Aorta (tissue), 5 donors: ENCODE measurements around the gene FOXK1. TPM values are rescaled to one million over a fixed set of nuclear protein-coding genes. Genes with fewer than 3 reads are reported as not detected.

Experiments used
- ATAC-seq: fragments of 200-7000 bp; cut with Tn5 transposase; one replicate; pipeline ENCODE4 v1.9.1; 2022; ENCODE audit warnings: moderate library complexity; ENCODE audit not compliant: low FRiP score
- DNase-seq, 2 donors: peaks; one replicate each; pipeline ENCODE4 v3.0.0-alpha.2; 2020
- H3K27ac ChIP-seq, 2 donors: one replicate each; pipeline ENCODE4 v1.5.1; 2013; ENCODE audit warnings: low read length in 2 of 2, mild to moderate bottlenecking in 2 of 2, moderate library complexity in 2 of 2, control low read depth in 1 of 2, inconsistent platforms in 1 of 2, low read depth in 1 of 2
- H3K27me3 ChIP-seq, 2 donors: one replicate each; pipeline ENCODE4 v1.6.1; 2013; ENCODE audit warnings: control low read depth in 1 of 2, low read length in 1 of 2, mild to moderate bottlenecking in 1 of 2, moderate library complexity in 1 of 2; ENCODE audit not compliant: insufficient read depth in 2 of 2, control insufficient read depth in 1 of 2
- H3K36me3 ChIP-seq, 2 donors: one replicate each; pipeline ENCODE4 v1.6.1; 2013; ENCODE audit warnings: control low read depth in 1 of 2, low read length in 1 of 2, mild to moderate bottlenecking in 1 of 2; ENCODE audit not compliant: insufficient read depth in 2 of 2, control insufficient read depth in 1 of 2
- H3K4me1 ChIP-seq, 2 donors: one replicate each; pipeline ENCODE4 v1.6.1; 2013; ENCODE audit warnings: low read length in 2 of 2, control low read depth in 1 of 2, mild to moderate bottlenecking in 1 of 2, moderate library complexity in 1 of 2; ENCODE audit not compliant: insufficient read depth in 2 of 2, control insufficient read depth in 1 of 2
- H3K4me3 ChIP-seq, 2 donors: one replicate each; pipeline ENCODE4 v1.5.1; 2013; ENCODE audit warnings: low read length in 2 of 2, control low read depth in 1 of 2, mild to moderate bottlenecking in 1 of 2
- H3K9me3 ChIP-seq: one replicate; pipeline ENCODE4 v1.6.1; 2013; ENCODE audit warnings: mild to moderate bottlenecking, low read length; ENCODE audit not compliant: control insufficient read depth
- WGBS, 2 donors: extraction: QIAGEN DNeasy Blood & Tissue Kit; methylation state at CpG; one replicate each; pipeline ENCODE4 v1.1.7; 2013; 5-methylcytosine and 5-hydroxymethylcytosine counted together
- intact Hi-C, 2 donors: fragments of 100-400 bp; cut with DNase I; formaldehyde crosslinking; loops; one replicate each; pipeline versions ENCODE4 v1.14.2 to v1.15.0; 2022
- polyA plus RNA-seq, 2 donors: library from polyadenylated mRNA; stranded (reverse); fragments of 200-250 nt; gene quantifications; one replicate each; pipeline ENCODE4 v1.2.3, GENCODE V29; 2013
- total RNA-seq, 2 donors: library from RNA; stranded (reverse); fragmentation: NEBNext Ultra II Directional; extraction: Animal tissue kit (Norgen Biotek cat#: 25700); gene quantifications; one replicate each; pipeline ENCODE4 v1.2.1, GENCODE V29; 2021
- donor health status: healthy with polysubstance abuse.
- donor health status: Bipolar disorder and iron deficiency.
- donor health status: DM: no; HTN: no; CAD: no.
- donor health status: DM: no; HTN: no; CAD: no.
- donor health status: DM: yes; HTN: yes; CAD: no.

FOXK1 gene
- total and polyA plus RNA-seq, 4 donors: 5.1 to 47.5 (median 25.1) TPM

GRCh38 chr7:4726566-4726965, 44.5 kb downstream of the FOXK1 start:
- Histone ChIP-seq H3K27me3 (no peaks in the 10 kb centered on the region), H3K9me3 (no peaks in the 10 kb centered on the region), H3K36me3 (no peaks in the 10 kb centered on the region), H3K4me1 (no peaks in the 10 kb centered on the region), H3K27ac (peak overlapping the region in 1 of 2 donors; percentile 43), H3K4me3 (no peak overlapping the region)
- DNase-seq (no peak), ATAC-seq (no peak)
- intact Hi-C loops: loop anchor here in 1 of 2 donors (5.0 kb wide), 1 partner anchor 34 kb away; no protein-coding TSS in a partner anchor
- WGBS, 2 donors: 92 to 94% methylated on average over 9 of the region's 9 CpGs

DNA sequence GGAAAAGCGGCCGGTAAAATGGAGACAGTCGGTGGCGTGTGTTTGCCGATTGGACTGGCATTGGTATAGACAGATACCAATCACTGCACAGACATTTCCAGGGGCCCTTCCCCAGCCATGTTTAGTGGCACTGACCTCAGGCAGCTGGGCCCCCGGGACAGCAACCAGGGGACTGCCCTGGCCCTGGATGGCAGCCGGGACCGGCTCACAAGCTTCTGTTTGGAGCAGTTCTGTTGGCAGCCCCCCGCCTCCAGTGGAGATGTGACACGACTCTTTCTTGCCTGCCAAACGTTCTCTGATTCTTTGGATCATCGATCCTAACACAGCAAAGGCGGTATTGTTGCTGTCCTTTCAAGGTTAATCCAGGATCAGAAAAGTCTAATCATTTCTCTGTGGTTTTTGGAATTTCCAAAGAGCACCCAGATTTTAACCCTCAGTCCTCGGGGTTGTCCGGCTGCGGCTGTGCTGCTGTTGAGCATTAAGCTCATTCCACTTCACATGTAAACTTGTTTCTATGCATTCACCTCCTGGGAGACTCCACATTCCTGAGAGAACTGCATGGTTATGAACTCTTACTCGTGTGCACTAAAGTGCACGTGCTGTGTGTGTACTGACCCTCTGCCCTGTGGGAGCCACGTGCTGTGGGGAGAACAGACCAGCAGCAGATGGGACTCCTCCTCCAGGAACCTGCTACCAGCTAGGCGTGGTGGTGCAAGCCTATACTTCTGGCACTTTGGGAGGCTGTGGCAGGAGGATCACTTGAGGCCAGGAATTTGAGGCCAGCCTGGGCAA, 46.0 kb downstream of the FOXK1 start:
- intact Hi-C loops: loop anchor here in 1 of 2 donors (5.0 kb wide), 1 partner anchor 36 kb away; no protein-coding TSS in a partner anchor

DNA sequence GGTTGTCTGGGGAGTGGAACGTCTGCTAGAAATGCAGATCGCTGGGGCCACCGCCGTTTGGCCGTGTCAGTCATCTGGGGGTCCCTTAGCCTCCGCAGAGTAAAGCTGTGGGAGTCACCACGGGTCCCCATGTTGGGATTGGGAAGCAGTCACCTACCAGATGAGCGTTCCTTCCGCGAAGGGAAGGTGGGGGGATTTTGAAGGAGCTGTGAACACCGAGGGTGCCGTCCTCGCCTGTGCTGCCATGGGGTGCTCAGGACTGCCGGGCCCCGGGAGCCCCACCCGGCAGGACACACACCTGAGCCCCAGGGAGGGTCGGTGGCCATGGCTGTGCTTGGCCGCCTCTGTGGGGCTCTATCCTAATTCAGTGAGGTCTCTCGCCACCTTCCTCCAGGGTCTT, 47.2 kb downstream of the FOXK1 start:
- Histone ChIP-seq H3K27ac (no peak overlapping the region), H3K9me3 (no peaks in the 10 kb centered on the region), H3K4me1 (no peaks in the 10 kb centered on the region), H3K4me3 (no peak overlapping the region), H3K36me3 (no peaks in the 10 kb centered on the region), H3K27me3 (no peaks in the 10 kb centered on the region)
- WGBS, 2 donors: 86 to 88% methylated on average over 18 to 19 of the region's 19 CpGs
- DNase-seq (no peak), ATAC-seq (no peak)
- intact Hi-C loops: loop anchor here in 1 of 2 donors (5.0 kb wide), 1 partner anchor 37 kb away; no protein-coding TSS in a partner anchor

More for the DNA sequence above, 46.0 kb downstream of the FOXK1 start:
- Histone ChIP-seq H3K4me3 (no peak overlapping the region), H3K27ac (no peak overlapping the region), H3K27me3 (no peaks in the 10 kb centered on the region), H3K9me3 (no peaks in the 10 kb centered on the region), H3K4me1 (no peaks in the 10 kb centered on the region), H3K36me3 (no peaks in the 10 kb centered on the region)
- WGBS, 2 donors: 87 to 89% methylated on average over 20 of the region's 20 CpGs
- ATAC-seq: no peak
- no peak for DNase-seq

GRCh38 chr7:4730276-4730675, 48.2 kb downstream of the FOXK1 start:
- Histone ChIP-seq H3K4me3 (no peak overlapping the region), H3K4me1 (no peaks in the 10 kb centered on the region), H3K9me3 (no peaks in the 10 kb centered on the region), H3K36me3 (no peaks in the 10 kb centered on the region), H3K27me3 (no peaks in the 10 kb centered on the region), H3K27ac (no peak overlapping the region)
- intact Hi-C loops: no loop called here
- ATAC-seq (no peak), DNase-seq (no peak)
- 84 to 85% methylated on average over 19 of the region's 19 CpGs for WGBS, 2 donors

GRCh38 chr7:4730971-4731370, 48.9 kb downstream of the FOXK1 start:
- WGBS, 2 donors: 64 to 69% methylated on average over 10 of the region's 10 CpGs
- no peak overlapping the region for H3K4me3 ChIP-seq
- H3K4me1 ChIP-seq: no peaks in the 10 kb centered on the region
- H3K9me3 ChIP-seq: no peaks in the 10 kb centered on the region
- no peak for ATAC-seq
- intact Hi-C loops: no loop called here
- no peaks in the 10 kb centered on the region for H3K27me3 ChIP-seq
- DNase-seq: no peak
- no peaks in the 10 kb centered on the region for H3K36me3 ChIP-seq
- H3K27ac ChIP-seq: no peak overlapping the region

DNA sequence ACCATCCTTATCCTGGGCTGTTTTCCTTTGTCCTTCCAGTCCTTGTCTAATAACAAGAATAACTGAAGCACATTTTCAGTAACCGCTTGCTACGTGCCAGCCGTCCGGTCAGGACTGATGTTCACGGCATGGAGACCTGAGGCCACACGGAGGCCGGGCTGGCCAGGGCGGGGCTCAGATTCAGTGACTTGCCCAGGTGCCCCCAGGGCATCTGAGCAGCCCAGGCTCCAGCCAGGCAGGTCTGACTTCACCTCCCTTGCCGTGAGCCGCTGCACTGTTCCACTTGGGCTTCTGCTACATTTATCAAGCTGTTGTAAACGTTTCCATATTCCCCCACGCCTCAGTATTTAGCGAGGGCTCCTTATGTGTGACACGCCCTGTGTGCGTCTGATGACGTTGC, 49.7 kb downstream of the FOXK1 start:
- no peaks in the 10 kb centered on the region for H3K27me3 ChIP-seq
- no peaks in the 10 kb centered on the region for H3K9me3 ChIP-seq
- no peaks in the 10 kb centered on the region for H3K4me1 ChIP-seq
- WGBS, 2 donors: 95% methylated on average over 16 of the region's 16 CpGs
- H3K27ac ChIP-seq: no peak overlapping the region
- intact Hi-C loops: no loop called here
- no peak overlapping the region for H3K4me3 ChIP-seq
- no peak for DNase-seq
- ATAC-seq: no peak
- no peaks in the 10 kb centered on the region for H3K36me3 ChIP-seq

DNA sequence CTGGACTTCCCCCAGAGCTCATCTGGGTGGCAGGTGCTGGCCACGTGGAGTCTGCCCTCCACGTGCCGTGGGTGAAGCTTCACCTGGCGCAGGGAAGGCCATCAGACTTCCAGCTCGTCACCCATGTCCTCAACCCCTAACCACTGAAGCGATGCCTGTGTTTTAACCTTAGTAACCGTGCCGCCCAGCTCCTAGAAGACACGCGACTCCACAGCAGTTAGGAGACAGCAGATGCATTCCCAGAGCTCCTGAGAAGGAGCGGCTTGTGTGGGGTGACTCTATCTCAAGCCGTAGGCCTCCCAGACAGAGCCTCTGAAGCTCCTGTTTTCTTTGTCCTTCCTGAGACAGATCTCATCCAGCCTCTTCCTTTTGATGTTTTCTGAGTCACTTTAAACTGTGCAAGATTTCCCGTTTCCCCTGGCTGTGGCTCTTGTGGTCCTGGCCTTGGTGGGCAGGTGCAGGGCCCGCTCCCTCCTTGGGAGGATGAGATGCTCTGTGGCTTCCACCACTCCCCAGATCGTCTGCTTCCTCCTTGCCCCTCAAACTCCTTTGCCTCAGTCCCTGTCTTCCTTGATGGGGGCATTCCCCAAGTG, 51.9 kb downstream of the FOXK1 start:
- no peak overlapping the region for H3K27ac ChIP-seq
- no peak for ATAC-seq
- no peak for DNase-seq
- H3K9me3 ChIP-seq: no peaks in the 10 kb centered on the region
- 86 to 88% methylated on average over 15 of the region's 15 CpGs for WGBS, 2 donors
- H3K36me3 ChIP-seq: no peaks in the 10 kb centered on the region
- H3K27me3 ChIP-seq: no peaks in the 10 kb centered on the region
- H3K4me1 ChIP-seq: no peaks in the 10 kb centered on the region
- intact Hi-C loops: no loop called here
- H3K4me3 ChIP-seq: no peak overlapping the region

- 83 to 85% methylated on average over 23 of the region's 23 CpGs for WGBS, 2 donors
- ATAC-seq (no peak), DNase-seq (no peak)
- no peak overlapping the region for H3K4me3 ChIP-seq
- no peaks in the 10 kb centered on the region for H3K4me1 ChIP-seq
- no peaks in the 10 kb centered on the region for H3K27me3 ChIP-seq
- intact Hi-C loops: no loop called here
- no peak overlapping the region for H3K27ac ChIP-seq
- H3K36me3 ChIP-seq: no peaks in the 10 kb centered on the region
- H3K9me3 ChIP-seq: no peaks in the 10 kb centered on the region
Observed at GRCh38 chr7:4734587-4735345, 52.7 kb downstream of the FOXK1 start.
